Testis (tissue), 5 donors: ENCODE results near the gene CCDC73. TPM values are rescaled to one million over a fixed set of nuclear protein-coding genes. Genes with fewer than 3 reads are reported as not detected.

ENCODE experiments used
- DNase-seq: peaks from one replicate; pipeline ENCODE4 v3.0.0-alpha.2; 2019
- H3K27ac ChIP-seq, 2 donors: fragments of 200-600 bp; sonication (generic); one replicate each; pipeline ENCODE4 v1.5.1; 2019
- H3K27me3 ChIP-seq: fragments of 200-600 bp; sonication (generic); one replicate; pipeline ENCODE4 v1.5.1; 2019
- H3K36me3 ChIP-seq: fragments of 200-600 bp; sonication (generic); one replicate; pipeline ENCODE4 v1.5.1; 2017; ENCODE audit warnings: low read depth; ENCODE audit errors: missing control alignments
- H3K4me1 ChIP-seq: fragments of 200-600 bp; sonication (generic); one replicate; pipeline ENCODE4 v1.5.1; 2019
- H3K4me3 ChIP-seq, 2 donors: fragments of 200-600 bp; sonication (generic); one replicate each; pipeline ENCODE4 v1.5.1; 2017 to 2019
- H3K9me3 ChIP-seq: fragments of 200-600 bp; sonication (generic); one replicate; pipeline ENCODE4 v1.5.1; 2017
- CTCF ChIP-seq, 3 experiments: fragments of 450-650 bp in 2 of 3; fragments of 200-600 bp in 1 of 3; sonication (generic) in 1 of 3; IDR thresholded peaks; one replicate each; pipeline ENCODE4 v1.5.1; 2016 to 2019; ENCODE audit warnings: antibody characterized with exemption in 3 of 3, mild to moderate bottlenecking in 2 of 3, moderate library complexity in 1 of 3
- POLR2A ChIP-seq: fragments of 450-650 bp; IDR thresholded peaks from one replicate; pipeline ENCODE4 v1.6.1; 2017; ENCODE audit warnings: antibody characterized with exemption, mild to moderate bottlenecking, moderate library complexity
- WGBS, 2 donors: methylation state at CpG; one replicate each; pipeline ENCODE4 v1.1.5; 2018; 5-methylcytosine and 5-hydroxymethylcytosine counted together
- intact Hi-C: fragments of 100-400 bp; cut with DNase I; formaldehyde crosslinking; loops from one replicate; pipeline ENCODE4 v1.15.1; 2023; ENCODE audit warnings: low total_unique reads
- long read RNA-seq, 2 donors: transcript quantifications; one replicate each; lab custom pipeline, GENCODE V29; 2026
- polyA plus RNA-seq: library from polyadenylated mRNA; stranded (reverse); fragments of 350-450 nt; fragmentation: Illumina TruSeq; extraction: RNeasy Lipid Tissue Mini Kit (QIAGEN cat#74804); gene quantifications from one replicate; pipeline ENCODE4 v1.2.3, GENCODE V29; 2014; ENCODE audit warnings: low read depth, low replicate concordance; ENCODE audit not compliant: insufficient read depth
- total RNA-seq, 2 donors: library from RNA; depleted of rRNA; stranded (reverse); fragments of >200 nt; gene quantifications; one replicate each; pipeline ENCODE4 v1.2.3, GENCODE V29; 2016

Gene CCDC73
- total RNA-seq (10 to 100 TPM in 1 of 2 donors, 1 to 10 TPM in 1; 6.6 to 14.3 TPM), polyA plus RNA-seq (1.0 TPM)
- long read RNA-seq, donor 1, result 0 reads
- long read RNA-seq, donor 2, partial matches to known transcripts, result 5 of 5 reads
- long read RNA-seq, donor 2, other reads (novel, unspliced or antisense), result 0 of 5 reads

DNA sequence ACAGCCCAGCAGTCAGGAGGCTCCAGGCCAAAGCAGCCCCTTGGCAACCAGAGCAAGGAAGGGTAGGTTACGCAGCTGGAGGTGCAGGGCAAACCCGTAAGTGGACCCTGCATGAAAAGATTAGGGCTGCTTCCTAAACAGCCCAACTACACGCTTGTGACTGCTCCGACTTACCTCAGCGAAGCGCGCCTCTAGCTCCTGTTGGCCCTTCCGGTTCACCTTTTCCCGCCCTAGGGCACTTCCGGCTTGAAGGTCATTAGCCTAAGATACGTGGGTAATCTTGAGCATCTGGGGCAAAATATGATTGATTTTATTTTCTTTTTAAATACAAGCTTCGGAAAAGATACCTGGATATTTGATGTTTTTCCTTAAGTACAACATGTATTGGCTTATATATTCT, at the start of gene CCDC73:
CCDC73 (minus strand) TSS at position 224 of the 400 bp plus-strand sequence. CDS start 34,419 bp downstream, outside the sequence.
- Histone ChIP-seq H3K27me3 (no peaks in the 10 kb centered on the region), H3K36me3 (no peaks in the 10 kb centered on the region), H3K4me3 (peak within 1 kb of the TSS; percentile 39 to 50), H3K4me1 (no peaks in the 10 kb centered on the region), H3K27ac (peak within 1 kb of the TSS in 1 of 2 donors; percentile 36), H3K9me3 (no peaks in the 10 kb centered on the region)
- WGBS, 2 donors, result 48 to 72% methylated on average over 12 of the region's 12 CpGs
- TF ChIP-seq CTCF (IDR thresholded peaks at IDR 0.05) (no peak), POLR2A (no peak)
- peak; percentile 70 for DNase-seq
- intact Hi-C loops, result loop anchor here (10.0 kb wide), 1 partner anchor 470 kb away; no protein-coding TSS in a partner anchor

- no peak for DNase-seq
- intact Hi-C loops, result no loop called here
- no peaks in the 10 kb centered on the region for H3K27me3 ChIP-seq
- H3K9me3 ChIP-seq, result no peaks in the 10 kb centered on the region
- H3K4me1 ChIP-seq, result no peaks in the 10 kb centered on the region
- H3K36me3 ChIP-seq, result no peaks in the 10 kb centered on the region
- 68 to 85% methylated on average over 3 of the region's 3 CpGs for WGBS, 2 donors
- H3K4me3 ChIP-seq, result no peak overlapping the region
- H3K27ac ChIP-seq, result no peak overlapping the region
- TF ChIP-seq POLR2A, result no peak
- TF ChIP-seq CTCF (IDR thresholded peaks at IDR 0.05), result no peak
Observed at GRCh38 chr11:32843544-32843943, 49.1 kb upstream of the CCDC73 start.

DNA sequence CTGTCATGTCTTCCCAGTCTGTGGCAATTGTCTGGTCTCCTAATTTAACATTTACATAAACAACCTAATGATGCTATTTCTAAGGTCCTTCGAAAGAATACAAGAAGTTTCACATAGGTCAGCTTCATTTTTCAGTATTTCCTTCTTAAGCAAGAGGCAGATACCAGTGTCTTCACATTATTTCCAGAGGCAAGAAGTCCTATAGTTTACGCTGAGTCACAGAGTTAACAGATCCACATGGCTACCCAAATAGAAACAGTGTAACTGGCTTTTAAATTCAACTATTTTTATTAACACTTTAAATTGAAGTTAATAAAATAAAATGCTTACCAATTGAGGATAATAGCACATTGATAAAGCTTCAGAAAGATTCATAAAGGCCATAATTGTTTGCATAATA, 46.1 kb upstream of the CCDC73 start:
- no peak for DNase-seq
- H3K4me3 ChIP-seq, result no peak overlapping the region
- H3K36me3 ChIP-seq, result no peaks in the 10 kb centered on the region
- TF ChIP-seq POLR2A, result no peak
- TF ChIP-seq CTCF (IDR thresholded peaks at IDR 0.05), result no peak
- H3K9me3 ChIP-seq, result no peaks in the 10 kb centered on the region
- WGBS, 2 donors, result 91 to 94% methylated on average over 2 of the region's 2 CpGs
- intact Hi-C loops, result no loop called here
- H3K27ac ChIP-seq, result no peak overlapping the region
- no peaks in the 10 kb centered on the region for H3K27me3 ChIP-seq
- H3K4me1 ChIP-seq, result no peaks in the 10 kb centered on the region

DNA sequence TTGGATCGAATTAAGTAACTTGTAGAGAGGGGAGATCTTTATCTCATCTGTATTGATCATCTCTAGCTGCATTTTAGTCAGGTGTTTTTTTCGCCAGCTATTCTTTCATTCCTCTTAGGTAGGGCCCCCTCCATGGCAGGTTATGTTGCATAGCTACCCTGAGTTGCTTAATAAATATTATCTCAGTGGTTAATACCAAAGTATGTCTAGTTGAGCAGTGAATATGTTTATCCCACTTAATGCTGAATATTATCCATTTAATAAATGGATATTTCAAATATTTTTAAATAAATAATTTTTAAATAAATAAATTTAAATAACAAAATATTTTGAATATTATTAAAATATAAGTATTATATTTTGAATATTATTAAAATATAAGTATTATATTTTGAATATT, 44.8 kb upstream of the CCDC73 start:
- WGBS, 2 donors, result 91 to 93% methylated on average over 2 of the region's 2 CpGs
- TF ChIP-seq CTCF (IDR thresholded peaks at IDR 0.05), result no peak
- TF ChIP-seq POLR2A, result no peak
- H3K27ac ChIP-seq, result no peak overlapping the region
- H3K36me3 ChIP-seq, result no peaks in the 10 kb centered on the region
- DNase-seq, result no peak
- intact Hi-C loops, result no loop called here
- no peak overlapping the region for H3K4me3 ChIP-seq
- no peaks in the 10 kb centered on the region for H3K4me1 ChIP-seq
- no peaks in the 10 kb centered on the region for H3K27me3 ChIP-seq
- H3K9me3 ChIP-seq, result no peaks in the 10 kb centered on the region
